HG02759 (cell line): ENCODE results near the gene OR8S1.
"Not testable (repeated sequence)": the region's sequence is repeated elsewhere in the genome, so short reads cannot be mapped to it uniquely, and the experiment has no call there.

ENCODE experiments used
- ATAC-seq: cut with Tn5 transposase; IDR thresholded peaks from one replicate; pipeline ENCODE4 v1.9.1; 2021; ENCODE audit warnings: mild to moderate bottlenecking, moderate library complexity; ENCODE audit not compliant: unreplicated experiment

OR8S1 gene

GRCh38 chr12:48553666-48554343 lies 28.4 kb downstream of the OR8S1 start:
- ATAC-seq: not testable (repeated sequence)

GRCh38 chr12:48556631-48557030 lies 31.2 kb downstream of the OR8S1 start:
- no peak for ATAC-seq

DNA sequence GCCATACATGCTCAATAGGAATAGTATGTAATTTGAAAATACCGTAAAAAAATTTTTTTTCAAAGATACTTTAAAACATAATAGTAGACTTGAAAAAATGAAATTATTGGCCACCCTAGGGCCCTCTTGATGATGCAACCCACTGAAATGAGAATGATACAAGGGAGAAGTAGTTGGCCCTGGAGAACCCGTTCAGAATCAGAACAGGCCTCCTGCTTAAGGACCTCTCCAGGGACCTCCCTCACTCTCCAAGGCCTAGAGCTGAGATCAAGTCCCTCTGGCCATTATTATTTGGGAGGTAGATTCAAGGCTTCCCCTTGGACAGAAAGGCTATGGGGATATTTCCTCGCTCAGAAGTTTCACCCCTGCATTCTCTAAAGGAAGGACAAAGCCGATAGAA lies 32.5 kb downstream of the OR8S1 start:
- no peak for ATAC-seq

DNA sequence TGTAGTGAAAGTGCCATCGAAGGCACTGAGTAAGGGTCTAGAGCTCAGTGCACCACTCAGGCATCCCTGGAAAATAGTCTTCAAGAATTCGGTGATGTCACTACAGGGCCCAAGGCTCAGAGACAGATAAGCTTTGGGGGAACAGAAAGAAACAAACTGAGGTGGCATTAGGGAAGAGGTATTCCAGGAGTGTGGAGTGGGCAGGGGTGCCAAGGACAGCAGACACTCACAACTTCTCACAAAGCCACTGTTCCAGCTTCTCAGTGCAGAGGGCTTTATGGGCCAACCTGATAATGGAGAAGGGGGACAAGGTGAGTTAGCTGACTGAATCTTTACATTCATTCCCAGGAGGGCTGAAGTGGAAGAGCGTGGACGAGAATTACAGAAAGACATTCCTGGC lies 42.3 kb downstream of the OR8S1 start:
- ATAC-seq: no peak

- ATAC-seq: no peak
These were observed 44.5 kb downstream of the OR8S1 start, which contains the start of gene LALBA for GRCh38 chr12:48569946-48570345. LALBA (minus strand) TSS chr12:48570046; CDS start chr12:48570020, 26 bp downstream.

DNA sequence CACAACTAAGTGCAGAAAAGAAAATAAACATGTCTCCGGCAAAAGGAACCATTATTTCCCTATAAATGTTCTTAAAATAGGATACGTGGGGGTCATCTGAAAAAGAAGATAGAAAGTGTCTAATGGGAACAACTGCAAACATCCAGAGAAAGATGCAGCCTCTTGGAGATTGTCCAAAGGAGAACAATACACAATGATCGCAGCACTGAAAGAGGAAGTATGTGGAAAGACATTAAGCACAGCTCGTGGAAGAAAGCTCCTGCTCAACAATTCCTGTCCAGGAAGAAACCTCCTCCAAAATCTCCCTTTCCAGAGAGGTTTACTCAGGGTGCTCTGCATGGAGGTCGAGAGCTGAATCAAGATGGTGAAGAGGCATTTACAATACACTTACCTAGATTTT lies 46.9 kb downstream of the OR8S1 start:
- no peak for ATAC-seq
